Ectodermal cell (in vitro differentiated cells): ENCODE results near the gene DOCK11.

Experiments
- H3K27ac ChIP-seq: 2 replicates; pipeline ENCODE4 v1.7.0; 2013; ENCODE audit warnings: mild to moderate bottlenecking, low read depth, low read length; ENCODE audit not compliant: insufficient read depth, poor library complexity, severe bottlenecking
- H3K27me3 ChIP-seq: 2 replicates; pipeline ENCODE4 v1.7.0; 2013; ENCODE audit warnings: mild to moderate bottlenecking, low read length; ENCODE audit not compliant: insufficient read depth, control insufficient read depth, poor library complexity, severe bottlenecking
- H3K36me3 ChIP-seq: one replicate; pipeline ENCODE4 v1.7.0; 2013; ENCODE audit warnings: low read length; ENCODE audit not compliant: control insufficient read depth, insufficient read depth
- H3K4me1 ChIP-seq: one replicate; pipeline ENCODE4 v1.7.0; 2013; ENCODE audit warnings: low read length; ENCODE audit not compliant: control insufficient read depth, insufficient read depth
- H3K4me3 ChIP-seq: 2 replicates; pipeline ENCODE4 v1.7.0; 2013; ENCODE audit warnings: low read depth, low read length, control low read depth; ENCODE audit not compliant: insufficient read depth
- H3K9me3 ChIP-seq: 2 replicates; pipeline ENCODE4 v1.7.0; 2013; ENCODE audit warnings: mild to moderate bottlenecking, low read length, moderate library complexity; ENCODE audit not compliant: control insufficient read depth
- WGBS, 2 experiments: methylation state at CpG; one replicate each; pipeline ENCODE4 v1.1.7; 2013; ENCODE audit warnings: missing lambda C conversion rate in 2 of 2; 5-methylcytosine and 5-hydroxymethylcytosine counted together

DOCK11 gene

DNA sequence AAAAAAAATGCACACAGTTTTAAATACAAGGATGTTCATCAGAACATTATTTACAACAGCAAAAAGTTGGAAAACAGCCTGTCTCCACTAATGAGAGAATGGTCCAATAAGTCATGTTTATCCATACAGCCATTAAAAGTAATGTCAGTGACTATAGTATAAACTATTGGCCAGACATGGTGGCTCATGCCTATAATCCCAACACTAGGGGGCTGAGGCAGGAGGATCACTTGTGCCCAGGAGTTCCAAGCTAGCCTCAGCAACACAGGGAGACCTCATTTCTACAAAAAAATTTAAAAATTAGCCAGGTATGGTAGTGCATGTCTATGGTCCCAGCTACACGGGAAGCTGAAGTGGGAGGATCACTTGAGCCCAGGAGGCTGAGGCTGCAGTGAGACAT lies 183.7 kb downstream of the DOCK11 start:
- no peaks in the 10 kb centered on the region for H3K27me3 ChIP-seq
- H3K27ac ChIP-seq, result no peak overlapping the region
- 0% methylated on average over 1 of the region's 1 CpG for WGBS, 2 experiments
- H3K4me1 ChIP-seq, result no peaks in the 10 kb centered on the region
- H3K4me3 ChIP-seq, result no peak overlapping the region
- no peaks in the 10 kb centered on the region for H3K9me3 ChIP-seq
- H3K36me3 ChIP-seq, result no peaks in the 10 kb centered on the region

- Histone ChIP-seq H3K4me1 (no peaks in the 10 kb centered on the region), H3K4me3 (no peak overlapping the region), H3K27me3 (no peaks in the 10 kb centered on the region), H3K36me3 (no peaks in the 10 kb centered on the region), H3K27ac (no peak overlapping the region), H3K9me3 (no peaks in the 10 kb centered on the region)
- 88 to 100% methylated on average over 1 to 2 of the region's 2 CpGs for WGBS, 2 experiments
Observed at GRCh38 chrX:118682258-118683014, 186.8 kb downstream of the DOCK11 start.

DNA sequence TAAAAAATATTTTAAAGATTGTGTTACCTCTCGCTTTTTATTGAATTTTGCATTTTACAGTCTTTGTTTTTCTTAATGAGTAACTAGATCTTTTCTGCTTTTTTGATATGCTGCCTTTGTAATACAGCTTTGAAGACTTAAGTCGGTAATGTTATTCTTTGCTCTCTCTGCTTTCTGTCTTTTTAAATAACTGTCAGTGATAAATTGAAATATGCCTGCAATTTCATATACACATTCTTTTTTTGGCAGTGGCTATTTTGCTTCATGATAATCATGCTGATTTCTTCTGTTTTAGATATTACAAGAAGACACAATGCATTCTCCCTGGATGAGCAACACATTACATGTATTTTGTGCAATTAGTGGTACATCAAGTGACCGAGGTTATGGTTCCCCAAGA lies 189.8 kb downstream of the DOCK11 start:
- Histone ChIP-seq H3K27ac (no peak overlapping the region), H3K4me1 (no peaks in the 10 kb centered on the region), H3K36me3 (no peaks in the 10 kb centered on the region), H3K27me3 (no peaks in the 10 kb centered on the region), H3K4me3 (no peak overlapping the region), H3K9me3 (no peaks in the 10 kb centered on the region)
- WGBS, 2 experiments, result 94 to 96% methylated on average over 3 of the region's 3 CpGs

GRCh38 chrX:118688935-118689334 lies 193.3 kb downstream of the DOCK11 start:
- Histone ChIP-seq H3K27me3 (no peaks in the 10 kb centered on the region), H3K27ac (no peak overlapping the region), H3K4me3 (no peak overlapping the region), H3K36me3 (no peaks in the 10 kb centered on the region), H3K4me1 (no peaks in the 10 kb centered on the region), H3K9me3 (no peaks in the 10 kb centered on the region)
- WGBS, 2 experiments, result 100% methylated on average over 1 to 3 of the region's 3 CpGs

- Histone ChIP-seq H3K36me3 (no peaks in the 10 kb centered on the region), H3K4me3 (no peak overlapping the region), H3K27ac (no peak overlapping the region), H3K9me3 (no peaks in the 10 kb centered on the region), H3K4me1 (no peaks in the 10 kb centered on the region), H3K27me3 (no peaks in the 10 kb centered on the region)
- WGBS, 2 experiments, result 75 to 90% methylated on average over 2 of the region's 2 CpGs
Observed at GRCh38 chrX:118693843-118694242, 198.2 kb downstream of the DOCK11 start.

DNA sequence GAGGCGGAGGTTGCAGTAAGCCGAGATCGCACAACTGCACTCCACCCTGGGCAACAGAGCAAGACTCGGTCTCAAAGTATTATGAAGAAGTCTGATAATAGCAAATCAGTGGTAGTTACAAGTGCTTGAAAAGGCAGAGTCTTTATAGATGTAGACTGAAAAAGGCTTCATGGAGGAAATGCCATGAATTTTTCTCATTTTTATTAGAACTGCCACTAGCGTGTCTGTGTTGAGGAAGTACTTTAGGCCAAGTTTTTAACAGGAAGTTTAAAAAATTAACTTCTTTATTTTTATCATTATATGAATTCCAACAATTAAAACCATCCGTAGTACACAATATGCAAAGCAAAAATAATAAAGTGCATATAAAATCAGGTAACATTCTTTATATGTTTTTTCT lies 199.0 kb downstream of the DOCK11 start:
- no peak overlapping the region for H3K27ac ChIP-seq
- H3K27me3 ChIP-seq, result no peaks in the 10 kb centered on the region
- no peak overlapping the region for H3K4me3 ChIP-seq
- H3K36me3 ChIP-seq, result no peaks in the 10 kb centered on the region
- no peaks in the 10 kb centered on the region for H3K4me1 ChIP-seq
- WGBS, 2 experiments, result 97 to 98% methylated on average over 4 to 5 of the region's 6 CpGs
- no peaks in the 10 kb centered on the region for H3K9me3 ChIP-seq

DNA sequence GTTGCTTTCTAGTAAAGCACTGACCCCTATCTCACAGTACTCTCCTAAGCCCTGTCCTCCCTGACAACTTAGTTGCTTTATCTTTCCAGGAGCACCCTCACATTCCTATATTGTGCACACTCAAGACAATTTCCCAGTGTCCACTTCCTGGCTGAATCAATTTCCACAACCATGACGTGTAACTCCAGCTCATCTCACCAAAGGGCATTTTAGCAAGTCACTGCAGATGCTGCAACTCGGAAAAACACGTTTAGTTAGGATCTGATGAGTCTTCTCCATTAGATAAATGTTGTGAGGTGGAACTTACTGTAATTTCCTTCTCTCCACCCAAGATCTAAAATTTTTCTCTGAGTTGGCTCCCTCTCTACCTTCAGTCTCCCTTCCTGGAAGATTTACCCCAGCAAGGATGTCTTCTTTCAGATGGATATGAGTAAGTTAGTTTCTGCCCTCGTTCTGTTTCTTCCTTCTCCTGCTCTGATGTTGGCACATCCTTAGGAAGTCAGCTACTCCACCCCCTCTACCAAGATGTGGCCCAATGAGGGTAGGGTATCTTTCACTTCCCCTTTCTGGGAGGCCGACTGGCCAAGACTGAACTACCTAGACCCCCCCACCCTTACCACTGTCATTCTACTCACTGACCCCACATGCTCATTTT lies 203.0 kb downstream of the DOCK11 start:
- Histone ChIP-seq H3K9me3 (no peaks in the 10 kb centered on the region), H3K36me3 (no peaks in the 10 kb centered on the region), H3K4me3 (no peak overlapping the region), H3K27ac (no peak overlapping the region), H3K27me3 (no peaks in the 10 kb centered on the region), H3K4me1 (no peaks in the 10 kb centered on the region)
- 78 to 89% methylated on average over 2 to 4 of the region's 5 CpGs for WGBS, 2 experiments

DNA sequence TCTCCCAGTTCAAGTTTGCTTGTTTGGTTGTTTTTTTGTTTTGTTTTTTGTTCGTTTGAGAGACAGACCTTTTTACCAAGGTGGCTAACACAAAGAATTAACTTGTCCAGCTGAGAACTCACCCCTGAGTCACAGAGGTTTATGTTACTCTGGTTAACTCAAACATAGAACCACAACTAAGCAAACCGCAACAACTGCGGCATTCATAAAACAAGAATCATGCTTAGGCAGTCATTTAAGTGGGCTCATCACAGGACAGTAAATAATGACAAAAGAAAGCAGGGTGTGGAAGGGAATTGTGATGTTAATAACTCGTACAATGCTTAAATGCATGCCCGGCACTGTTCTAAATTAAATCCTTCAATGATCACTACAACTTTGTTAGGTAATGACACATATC lies 207.1 kb downstream of the DOCK11 start:
- Histone ChIP-seq H3K9me3 (no peaks in the 10 kb centered on the region), H3K36me3 (no peaks in the 10 kb centered on the region), H3K27me3 (no peaks in the 10 kb centered on the region), H3K4me3 (no peak overlapping the region), H3K27ac (no peak overlapping the region), H3K4me1 (no peaks in the 10 kb centered on the region)
- 94 to 95% methylated on average over 3 to 5 of the region's 5 CpGs for WGBS, 2 experiments

DNA sequence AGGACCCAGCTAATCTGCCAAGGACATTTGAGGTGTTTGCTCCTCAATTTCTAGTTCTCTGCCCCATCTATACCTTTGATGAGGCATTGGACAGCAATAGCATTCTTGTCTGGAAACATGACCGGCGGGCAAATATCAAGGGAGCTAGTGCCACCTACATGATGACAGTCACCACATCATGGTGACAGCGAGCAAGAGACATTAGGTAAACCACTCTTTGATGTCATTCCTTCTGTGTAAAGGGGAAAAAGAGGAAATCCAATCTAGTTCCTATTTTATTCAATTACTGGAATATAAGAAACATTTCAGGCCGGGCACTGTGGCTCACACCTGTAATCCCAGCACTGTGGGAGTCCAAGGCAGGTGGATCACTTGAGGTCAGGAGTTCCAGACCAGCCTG lies 211.1 kb downstream of the DOCK11 start:
- Histone ChIP-seq H3K4me1 (no peaks in the 10 kb centered on the region), H3K27me3 (no peaks in the 10 kb centered on the region), H3K9me3 (no peaks in the 10 kb centered on the region), H3K36me3 (no peaks in the 10 kb centered on the region), H3K4me3 (no peak overlapping the region), H3K27ac (no peak overlapping the region)
- 85 to 92% methylated on average over 3 to 4 of the region's 4 CpGs for WGBS, 2 experiments

DNA sequence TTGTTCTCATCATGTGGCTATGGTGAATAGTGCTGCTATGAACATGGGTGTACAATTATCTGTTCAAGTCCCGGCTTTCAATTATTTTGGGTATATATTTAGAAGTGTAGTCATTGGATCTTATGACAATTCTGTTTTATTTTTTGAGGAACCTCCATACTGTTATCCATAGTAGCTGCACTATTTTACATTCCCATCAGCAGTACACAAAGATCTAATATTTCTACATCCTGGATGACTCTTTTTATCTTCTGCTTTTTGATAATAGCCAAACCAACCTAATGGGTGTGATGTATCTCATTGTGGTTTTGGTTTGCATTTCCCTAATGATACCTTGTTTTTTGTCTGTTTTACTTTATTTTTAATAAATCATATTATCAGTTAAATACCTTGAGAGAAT lies 218.9 kb downstream of the DOCK11 start:
- H3K36me3 ChIP-seq, result no peaks in the 10 kb centered on the region
- H3K4me1 ChIP-seq, result no peaks in the 10 kb centered on the region
- no peaks in the 10 kb centered on the region for H3K9me3 ChIP-seq
- no peak overlapping the region for H3K27ac ChIP-seq
- no peaks in the 10 kb centered on the region for H3K27me3 ChIP-seq
- H3K4me3 ChIP-seq, result no peak overlapping the region
- 71 to 100% methylated on average over 1 of the region's 1 CpG for WGBS, 2 experiments
